ENCODE data around the gene PRSS21. TPM values are rescaled to one million over a fixed set of nuclear protein-coding genes. Genes with fewer than 3 reads are reported as not detected.

PRSS21 gene
- total RNA-seq, 1 donor from 2014 or later: not detected

DNA sequence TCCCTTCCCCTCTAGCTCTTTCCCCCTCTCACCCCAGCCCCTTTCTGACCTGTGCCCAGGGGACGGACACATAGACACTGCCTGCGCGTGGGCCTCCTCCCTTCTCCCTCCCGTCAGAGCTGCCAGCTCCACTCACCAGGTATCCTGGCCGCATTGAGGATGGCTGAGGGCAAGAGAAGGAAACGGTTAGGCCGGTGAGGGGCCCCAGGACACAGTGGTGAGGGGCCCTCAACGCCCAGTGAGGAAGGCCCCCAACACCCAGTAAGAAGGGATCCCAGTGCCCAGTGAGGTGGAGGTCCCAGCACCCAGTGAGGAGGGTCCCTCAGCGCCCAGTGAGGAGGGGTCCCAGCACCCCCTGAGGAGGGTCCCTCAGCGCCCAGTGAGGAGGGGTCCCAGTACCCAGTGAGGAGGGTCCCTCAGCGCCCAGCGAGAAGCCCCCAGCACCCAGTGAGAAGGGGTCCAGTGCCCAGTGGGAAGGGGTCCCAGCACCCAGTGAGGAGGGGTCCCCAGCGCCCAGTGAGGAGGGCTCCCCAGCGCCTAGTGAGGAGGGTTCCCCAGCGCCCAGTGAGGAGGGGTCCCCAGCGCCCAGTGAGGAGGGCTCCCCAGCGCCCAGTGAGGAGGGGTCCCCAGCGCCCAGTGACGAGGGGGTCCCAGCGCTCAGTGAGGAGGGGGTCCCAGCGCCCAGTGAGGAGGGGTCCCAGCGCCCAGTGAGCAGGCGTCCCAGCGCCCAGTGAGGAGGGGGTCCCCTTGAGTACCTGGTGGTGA is 39.8 kb downstream of the PRSS21 start:
- no peak overlapping the region for H3K4me3 Mint-ChIP-seq (ENCODE audit: unreplicated experiment)

DNA sequence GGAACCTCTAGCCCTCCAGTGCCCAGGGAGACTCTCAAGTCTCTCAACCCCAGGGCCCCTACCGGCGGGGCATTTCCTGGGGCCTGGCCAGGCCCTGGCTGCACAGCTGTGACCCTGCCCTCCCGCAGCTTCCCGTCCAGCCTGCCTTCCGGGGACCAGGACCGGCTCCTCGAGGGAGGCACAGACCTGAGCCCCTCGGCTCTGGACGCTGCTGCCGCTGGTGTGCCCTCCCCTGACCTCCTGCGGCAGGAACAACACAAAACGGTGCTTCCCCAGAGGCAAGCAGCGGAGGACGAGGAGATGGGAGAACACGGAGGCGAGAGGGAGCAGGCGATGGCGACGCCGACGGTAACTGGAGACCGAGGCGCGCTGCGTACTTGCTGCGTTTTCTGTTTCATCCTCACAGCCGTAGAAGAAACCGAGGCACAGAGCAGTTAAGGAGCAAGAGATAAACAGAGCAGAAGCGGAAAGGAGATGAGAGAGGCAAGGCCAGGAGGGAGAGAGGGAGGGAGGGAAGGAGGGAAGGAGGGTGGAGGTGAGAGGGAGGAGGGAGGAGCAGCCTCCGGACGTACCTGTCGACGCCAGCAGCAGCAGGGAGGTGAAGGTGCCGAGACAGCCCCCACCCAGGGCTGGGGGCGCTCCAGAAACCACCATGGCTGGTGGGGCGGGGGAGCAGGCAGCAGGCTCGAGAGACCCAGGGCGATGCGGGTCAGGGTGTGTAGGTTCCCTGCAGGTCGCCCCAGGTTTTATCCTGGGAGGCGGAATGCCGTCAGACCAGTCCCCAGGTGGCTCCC is 40.6 kb downstream of the PRSS21 start, which contains the start of gene PRSS22:
Gene PRSS22, minus strand, starts transcription at position 720 of the 794 bp plus-strand sequence. Its CDS starts 66 bp downstream, at position 654.
- Mint-ChIP-seq H3K9me3 (ENCODE audit: unreplicated experiment) (peaks cover 15% of the 10 kb centered on the region), H3K27me3 (ENCODE audit: unreplicated experiment) (peaks cover 10% of the 10 kb centered on the region), H3K4me3 (ENCODE audit: unreplicated experiment) (peak within 1 kb of the TSS; percentile 63), H3K36me3 (ENCODE audit: unreplicated experiment) (peaks cover 3% of the 10 kb centered on the region), H3K4me1 (ENCODE audit: unreplicated experiment) (peaks cover 3% of the 10 kb centered on the region), H3K27ac (ENCODE audit: unreplicated experiment) (no peak within 1 kb of the TSS)
- TF ChIP-seq, protein P1, sequence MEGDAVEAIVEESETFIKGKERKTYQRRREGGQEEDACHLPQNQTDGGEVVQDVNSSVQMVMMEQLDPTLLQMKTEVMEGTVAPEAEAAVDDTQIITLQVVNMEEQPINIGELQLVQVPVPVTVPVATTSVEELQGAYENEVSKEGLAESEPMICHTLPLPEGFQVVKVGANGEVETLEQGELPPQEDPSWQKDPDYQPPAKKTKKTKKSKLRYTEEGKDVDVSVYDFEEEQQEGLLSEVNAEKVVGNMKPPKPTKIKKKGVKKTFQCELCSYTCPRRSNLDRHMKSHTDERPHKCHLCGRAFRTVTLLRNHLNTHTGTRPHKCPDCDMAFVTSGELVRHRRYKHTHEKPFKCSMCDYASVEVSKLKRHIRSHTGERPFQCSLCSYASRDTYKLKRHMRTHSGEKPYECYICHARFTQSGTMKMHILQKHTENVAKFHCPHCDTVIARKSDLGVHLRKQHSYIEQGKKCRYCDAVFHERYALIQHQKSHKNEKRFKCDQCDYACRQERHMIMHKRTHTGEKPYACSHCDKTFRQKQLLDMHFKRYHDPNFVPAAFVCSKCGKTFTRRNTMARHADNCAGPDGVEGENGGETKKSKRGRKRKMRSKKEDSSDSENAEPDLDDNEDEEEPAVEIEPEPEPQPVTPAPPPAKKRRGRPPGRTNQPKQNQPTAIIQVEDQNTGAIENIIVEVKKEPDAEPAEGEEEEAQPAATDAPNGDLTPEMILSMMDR (IDR thresholded peaks at IDR 0.05): no peak
- DNase-seq (ENCODE audit: extremely low spot score, unreplicated experiment): no peak

More for the DNA sequence above, 39.8 kb downstream of the PRSS21 start:
- DNase-seq (ENCODE audit: extremely low spot score, unreplicated experiment): no peak
- H3K9me3 Mint-ChIP-seq (ENCODE audit: unreplicated experiment): peaks cover 15% of the 10 kb centered on the region
- H3K27me3 Mint-ChIP-seq (ENCODE audit: unreplicated experiment): peaks cover 10% of the 10 kb centered on the region
- peaks cover 3% of the 10 kb centered on the region for H3K36me3 Mint-ChIP-seq (ENCODE audit: unreplicated experiment)
- peaks cover 3% of the 10 kb centered on the region for H3K4me1 Mint-ChIP-seq (ENCODE audit: unreplicated experiment)
- TF ChIP-seq, protein P1 (IDR thresholded peaks at IDR 0.05): no peak
- H3K27ac Mint-ChIP-seq (ENCODE audit: unreplicated experiment): no peak overlapping the region

DNA sequence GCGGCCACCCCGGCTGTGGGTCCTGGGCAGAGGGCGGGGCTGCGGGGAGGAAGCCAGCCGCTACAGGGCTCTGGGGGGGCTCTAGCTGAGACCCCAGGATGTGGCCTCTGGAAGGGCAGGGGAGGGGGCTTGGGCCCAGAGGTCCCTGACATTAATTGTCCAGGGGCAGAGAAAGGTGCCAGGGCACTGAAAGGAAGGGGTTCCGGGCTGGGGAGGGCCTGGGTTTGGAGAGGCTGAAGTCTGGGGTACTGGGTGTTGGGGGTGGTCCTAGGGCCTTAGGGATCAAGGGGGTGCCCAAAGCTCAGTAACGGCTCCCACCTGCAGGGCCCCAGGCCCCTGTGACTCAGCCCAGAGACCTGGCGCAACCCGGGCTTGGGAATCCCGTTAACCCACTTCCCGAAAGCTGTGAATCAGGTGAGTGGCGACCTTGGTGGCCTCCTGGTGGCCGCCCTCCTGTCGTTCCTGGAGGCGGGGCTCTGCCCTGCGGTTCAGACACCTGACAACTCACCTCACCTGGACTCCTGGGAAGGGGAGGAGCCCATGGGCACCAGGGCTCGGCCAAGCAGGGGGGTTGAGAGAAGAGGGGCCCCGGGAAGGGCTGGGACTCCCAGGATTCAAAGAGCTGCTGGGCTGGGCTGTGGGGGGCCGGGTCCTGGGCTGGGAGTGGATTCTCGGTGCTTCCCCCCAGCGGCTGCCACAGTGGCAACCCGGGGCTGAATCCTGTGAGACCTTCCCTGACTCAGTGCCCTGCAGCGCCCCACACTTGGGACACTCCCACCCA is 41.4 kb downstream of the PRSS21 start:
- no peak for DNase-seq (ENCODE audit: extremely low spot score, unreplicated experiment)
- Mint-ChIP-seq H3K27me3 (ENCODE audit: unreplicated experiment) (peaks cover 10% of the 10 kb centered on the region), H3K36me3 (ENCODE audit: unreplicated experiment) (peaks cover 3% of the 10 kb centered on the region), H3K4me1 (ENCODE audit: unreplicated experiment) (peaks cover 3% of the 10 kb centered on the region), H3K4me3 (ENCODE audit: unreplicated experiment) (no peak overlapping the region), H3K27ac (ENCODE audit: unreplicated experiment) (no peak overlapping the region), H3K9me3 (ENCODE audit: unreplicated experiment) (peaks cover 15% of the 10 kb centered on the region)
- TF ChIP-seq, protein P1 (IDR thresholded peaks at IDR 0.05): no peak

DNA sequence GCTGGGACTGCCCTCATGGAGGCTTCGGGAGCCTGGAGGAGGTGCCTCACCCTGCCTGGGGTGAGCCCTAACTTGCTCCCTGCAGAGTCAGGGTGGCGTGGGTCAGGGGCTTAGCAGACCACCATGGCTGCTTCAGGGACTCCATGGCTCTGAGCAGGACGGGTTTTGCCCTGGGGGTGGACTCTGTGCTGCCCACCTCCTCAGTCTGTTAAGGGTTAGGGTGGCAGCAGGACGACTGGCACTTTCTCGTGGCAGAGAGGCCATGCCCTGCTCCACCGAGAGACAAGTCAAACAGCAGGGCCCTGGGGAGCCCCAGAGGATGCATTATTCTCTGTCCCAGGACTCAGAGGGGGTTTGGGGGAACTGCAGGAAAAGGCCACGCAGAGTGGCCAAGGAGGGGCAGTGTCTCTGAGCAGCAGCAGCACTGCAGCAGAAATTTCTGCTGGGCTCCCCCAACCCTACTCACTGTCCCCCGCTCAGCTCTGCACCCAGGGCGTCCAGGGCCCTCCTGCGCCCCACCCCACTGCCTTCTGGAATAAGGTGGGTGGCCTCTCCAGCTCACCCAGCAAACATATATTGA is 42.7 kb downstream of the PRSS21 start:
- TF ChIP-seq, protein P1 (IDR thresholded peaks at IDR 0.05): no peak
- Mint-ChIP-seq H3K27me3 (ENCODE audit: unreplicated experiment) (peaks cover 21% of the 10 kb centered on the region), H3K36me3 (ENCODE audit: unreplicated experiment) (peaks cover 3% of the 10 kb centered on the region), H3K9me3 (ENCODE audit: unreplicated experiment) (peaks cover 6% of the 10 kb centered on the region), H3K4me3 (ENCODE audit: unreplicated experiment) (no peak overlapping the region), H3K4me1 (ENCODE audit: unreplicated experiment) (peaks cover 3% of the 10 kb centered on the region), H3K27ac (ENCODE audit: unreplicated experiment) (no peak overlapping the region)
- DNase-seq (ENCODE audit: extremely low spot score, unreplicated experiment): no peak
